HCT116 (cell line): ENCODE data around the gene SEC24D.

Experiments
- FOSL1 ChIP-seq: IDR thresholded peaks from 2 replicates; pipeline ENCODE4 v1.6.1; 2012; ENCODE audit warnings: low read depth
- POLR2A ChIP-seq: IDR thresholded peaks from 2 replicates; pipeline ENCODE4 v1.7.0; 2011; ENCODE audit warnings: borderline replicate concordance; ENCODE audit not compliant: insufficient read depth, insufficient read length; ENCODE audit errors: extremely low read depth
- POLR2AphosphoS5 ChIP-seq: IDR thresholded peaks from 2 replicates; pipeline ENCODE4 v1.6.1; 2011; ENCODE audit warnings: mild to moderate bottlenecking, low read depth, low read length, moderate library complexity
- RAD21 ChIP-seq: IDR thresholded peaks from 2 replicates; pipeline ENCODE4 v1.6.1; 2012; ENCODE audit warnings: low read depth, mild to moderate bottlenecking
- ZFX ChIP-seq: fragments of 450-650 bp; IDR thresholded peaks from 2 replicates; pipeline ENCODE4 v1.6.1; 2017
- TF ChIP-seq, protein P1 (sequence below), 3 experiments: fragments of 200-600 bp in 1 of 3; sonication (generic) in 1 of 3; IDR thresholded peaks in 2 of 3; conservative IDR thresholded peaks in 1 of 3; 2 replicates each; pipeline ENCODE4 v1.5.1; 2012 to 2017; ENCODE audit warnings: low read depth in 2 of 3, low read length in 2 of 3, antibody characterized with exemption in 1 of 3, borderline replicate concordance in 1 of 3, control low read depth in 1 of 3, mild to moderate bottlenecking in 1 of 3, mixed read lengths in 1 of 3, mixed run types in 1 of 3, moderate library complexity in 1 of 3; ENCODE audit not compliant: insufficient read depth in 1 of 3
- TF ChIP-seq, protein P2 (sequence below): IDR thresholded peaks from 2 replicates; pipeline ENCODE4 v1.6.1; 2012; ENCODE audit warnings: low read depth

GRCh38 chr4:118826723-118827444 is 9.0 kb downstream of the SEC24D start:
- TF ChIP-seq, protein P1, sequence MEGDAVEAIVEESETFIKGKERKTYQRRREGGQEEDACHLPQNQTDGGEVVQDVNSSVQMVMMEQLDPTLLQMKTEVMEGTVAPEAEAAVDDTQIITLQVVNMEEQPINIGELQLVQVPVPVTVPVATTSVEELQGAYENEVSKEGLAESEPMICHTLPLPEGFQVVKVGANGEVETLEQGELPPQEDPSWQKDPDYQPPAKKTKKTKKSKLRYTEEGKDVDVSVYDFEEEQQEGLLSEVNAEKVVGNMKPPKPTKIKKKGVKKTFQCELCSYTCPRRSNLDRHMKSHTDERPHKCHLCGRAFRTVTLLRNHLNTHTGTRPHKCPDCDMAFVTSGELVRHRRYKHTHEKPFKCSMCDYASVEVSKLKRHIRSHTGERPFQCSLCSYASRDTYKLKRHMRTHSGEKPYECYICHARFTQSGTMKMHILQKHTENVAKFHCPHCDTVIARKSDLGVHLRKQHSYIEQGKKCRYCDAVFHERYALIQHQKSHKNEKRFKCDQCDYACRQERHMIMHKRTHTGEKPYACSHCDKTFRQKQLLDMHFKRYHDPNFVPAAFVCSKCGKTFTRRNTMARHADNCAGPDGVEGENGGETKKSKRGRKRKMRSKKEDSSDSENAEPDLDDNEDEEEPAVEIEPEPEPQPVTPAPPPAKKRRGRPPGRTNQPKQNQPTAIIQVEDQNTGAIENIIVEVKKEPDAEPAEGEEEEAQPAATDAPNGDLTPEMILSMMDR (IDR thresholded peaks at IDR 0.05 in 2 of 3, conservative IDR thresholded peaks at IDR 0.05 in 1 of 3; ENCODE audit: borderline replicate concordance in 1 of 3, insufficient read depth in 1 of 3, low read depth in 2 of 3, low read length in 2 of 3) = no peak
- TF ChIP-seq POLR2AphosphoS5 (no peak), POLR2A (no peak), ZFX (no peak), RAD21 (no peak), FOSL1 (no peak)
- TF ChIP-seq, protein P2, sequence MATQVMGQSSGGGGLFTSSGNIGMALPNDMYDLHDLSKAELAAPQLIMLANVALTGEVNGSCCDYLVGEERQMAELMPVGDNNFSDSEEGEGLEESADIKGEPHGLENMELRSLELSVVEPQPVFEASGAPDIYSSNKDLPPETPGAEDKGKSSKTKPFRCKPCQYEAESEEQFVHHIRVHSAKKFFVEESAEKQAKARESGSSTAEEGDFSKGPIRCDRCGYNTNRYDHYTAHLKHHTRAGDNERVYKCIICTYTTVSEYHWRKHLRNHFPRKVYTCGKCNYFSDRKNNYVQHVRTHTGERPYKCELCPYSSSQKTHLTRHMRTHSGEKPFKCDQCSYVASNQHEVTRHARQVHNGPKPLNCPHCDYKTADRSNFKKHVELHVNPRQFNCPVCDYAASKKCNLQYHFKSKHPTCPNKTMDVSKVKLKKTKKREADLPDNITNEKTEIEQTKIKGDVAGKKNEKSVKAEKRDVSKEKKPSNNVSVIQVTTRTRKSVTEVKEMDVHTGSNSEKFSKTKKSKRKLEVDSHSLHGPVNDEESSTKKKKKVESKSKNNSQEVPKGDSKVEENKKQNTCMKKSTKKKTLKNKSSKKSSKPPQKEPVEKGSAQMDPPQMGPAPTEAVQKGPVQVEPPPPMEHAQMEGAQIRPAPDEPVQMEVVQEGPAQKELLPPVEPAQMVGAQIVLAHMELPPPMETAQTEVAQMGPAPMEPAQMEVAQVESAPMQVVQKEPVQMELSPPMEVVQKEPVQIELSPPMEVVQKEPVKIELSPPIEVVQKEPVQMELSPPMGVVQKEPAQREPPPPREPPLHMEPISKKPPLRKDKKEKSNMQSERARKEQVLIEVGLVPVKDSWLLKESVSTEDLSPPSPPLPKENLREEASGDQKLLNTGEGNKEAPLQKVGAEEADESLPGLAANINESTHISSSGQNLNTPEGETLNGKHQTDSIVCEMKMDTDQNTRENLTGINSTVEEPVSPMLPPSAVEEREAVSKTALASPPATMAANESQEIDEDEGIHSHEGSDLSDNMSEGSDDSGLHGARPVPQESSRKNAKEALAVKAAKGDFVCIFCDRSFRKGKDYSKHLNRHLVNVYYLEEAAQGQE = no peak
